Right renal cortex interstitium (tissue), 3 donors: ENCODE data around the gene SH3PXD2B. TPM values are rescaled to one million over a fixed set of nuclear protein-coding genes. Genes with fewer than 3 reads are reported as not detected.
"Not testable (repeated sequence)": the region's sequence is repeated elsewhere in the genome, so short reads cannot be mapped to it uniquely, and the experiment has no call there.

Source experiments
- DNase-seq, 3 donors: peaks; one replicate each; pipeline ENCODE4 v3.0.0-alpha.2; 2013; ENCODE audit warnings: low read depth in 3 of 3, low spot score in 2 of 3
- polyA plus RNA-seq, 3 donors: library from polyadenylated mRNA; unstranded; fragments of 120-200 nt; gene quantifications; one replicate each; pipeline ENCODE4 v1.2.1, GENCODE V29; 2013; ENCODE audit not compliant: insufficient read length in 3 of 3

Gene SH3PXD2B
- polyA plus RNA-seq, 3 donors = 31.5 to 33.6 (median 32.0) TPM

GRCh38 chr5:172420235-172420939 lies 33.9 kb downstream of the SH3PXD2B start:
- DNase-seq = no peak

GRCh38 chr5:172418862-172419814 lies 35.2 kb downstream of the SH3PXD2B start:
- no peak for DNase-seq

- peak in 2 of 3 donors; percentile 40 to 56 for DNase-seq
Observed at GRCh38 chr5:172417983-172418630, 36.2 kb downstream of the SH3PXD2B start.

GRCh38 chr5:172417130-172417841 lies 37.0 kb downstream of the SH3PXD2B start:
- no peak for DNase-seq

GRCh38 chr5:172415362-172416275 lies 38.7 kb downstream of the SH3PXD2B start:
- DNase-seq = no peak

- no peak for DNase-seq
Observed at GRCh38 chr5:172414531-172415361, 39.6 kb downstream of the SH3PXD2B start.

GRCh38 chr5:172413601-172414171 lies 40.6 kb downstream of the SH3PXD2B start:
- DNase-seq = no peak

- DNase-seq = no peak
Observed at GRCh38 chr5:172412724-172413286, 41.5 kb downstream of the SH3PXD2B start.

- no peak for DNase-seq
Observed at GRCh38 chr5:172411484-172412072, 42.7 kb downstream of the SH3PXD2B start.

- DNase-seq = no peak
Observed at GRCh38 chr5:172410662-172411483, 43.5 kb downstream of the SH3PXD2B start.

- DNase-seq = no peak
Observed at GRCh38 chr5:172410160-172410559, 44.2 kb downstream of the SH3PXD2B start.

GRCh38 chr5:172409477-172409876 lies 44.8 kb downstream of the SH3PXD2B start:
- not testable (repeated sequence) for DNase-seq

GRCh38 chr5:172407822-172408221 lies 46.5 kb downstream of the SH3PXD2B start:
- no peak for DNase-seq

- no peak for DNase-seq
Observed at GRCh38 chr5:172407241-172407691, 47.1 kb downstream of the SH3PXD2B start.

- no peak for DNase-seq
Observed at GRCh38 chr5:172405226-172406107, 48.9 kb downstream of the SH3PXD2B start.

- no peak for DNase-seq
Observed at GRCh38 chr5:172404746-172405145, 49.6 kb downstream of the SH3PXD2B start.
